ENCODE results near the gene CISH.

GRCh38 chr3:50600141-50600753 lies 11.3 kb downstream of the CISH start:
- TF ChIP-seq EZH2 (IDR thresholded peaks at IDR 0.05; ENCODE audit: borderline replicate concordance, low read depth, low read length, severe bottlenecking) (no peak), CTCF (IDR thresholded peaks at IDR 0.05; ENCODE audit: borderline replicate concordance, extremely low read depth, low read length, poor library complexity, severe bottlenecking) (no peak)
